ENCODE measurements around the gene ANXA6.

DNA sequence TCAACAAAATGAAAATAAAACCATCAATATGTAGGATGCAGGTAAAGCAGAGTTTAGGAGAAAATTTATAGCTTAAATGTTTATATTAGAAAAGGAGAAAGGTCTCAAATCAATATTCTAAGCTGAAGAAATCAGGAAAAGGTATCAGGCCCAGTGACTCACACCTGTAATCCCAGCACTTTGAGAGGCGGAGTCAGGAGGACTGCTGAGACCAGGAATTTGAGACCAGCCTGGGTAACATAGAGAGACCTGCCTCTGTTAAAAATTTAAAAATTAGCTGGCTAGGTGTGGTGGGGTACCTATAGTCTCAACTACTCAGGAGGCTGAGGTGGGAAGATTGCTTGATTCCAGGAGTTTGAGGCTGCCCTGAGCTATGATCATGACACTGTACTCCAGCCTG is 34.1 kb upstream of the ANXA6 start:
- TF ChIP-seq NFIC (IDR thresholded peaks at IDR 0.05; ENCODE audit: borderline replicate concordance) (no peak), TCF12 (IDR thresholded peaks at IDR 0.05) (no peak), TAF1 (IDR thresholded peaks at IDR 0.05; ENCODE audit: borderline replicate concordance, low read depth, low read length) (no peak), RXRA (IDR thresholded peaks at IDR 0.05; ENCODE audit: borderline replicate concordance, low read depth) (no peak), SIN3A (IDR thresholded peaks at IDR 0.05; ENCODE audit: borderline replicate concordance, low read depth, low read length) (no peak), GABPA (IDR thresholded peaks at IDR 0.05; ENCODE audit: low read depth) (no peak), FOXM1 (IDR thresholded peaks at IDR 0.05; ENCODE audit: low read depth) (no peak), MXI1 (IDR thresholded peaks at IDR 0.05; ENCODE audit: low read depth, low read length) (no peak), JUND (IDR thresholded peaks at IDR 0.05) (no peak), EP300 (IDR thresholded peaks at IDR 0.05; ENCODE audit: borderline replicate concordance in 1 of 2, low read depth in 1 of 2, low read length in 1 of 2) (no peak)
- TF ChIP-seq, protein P1, sequence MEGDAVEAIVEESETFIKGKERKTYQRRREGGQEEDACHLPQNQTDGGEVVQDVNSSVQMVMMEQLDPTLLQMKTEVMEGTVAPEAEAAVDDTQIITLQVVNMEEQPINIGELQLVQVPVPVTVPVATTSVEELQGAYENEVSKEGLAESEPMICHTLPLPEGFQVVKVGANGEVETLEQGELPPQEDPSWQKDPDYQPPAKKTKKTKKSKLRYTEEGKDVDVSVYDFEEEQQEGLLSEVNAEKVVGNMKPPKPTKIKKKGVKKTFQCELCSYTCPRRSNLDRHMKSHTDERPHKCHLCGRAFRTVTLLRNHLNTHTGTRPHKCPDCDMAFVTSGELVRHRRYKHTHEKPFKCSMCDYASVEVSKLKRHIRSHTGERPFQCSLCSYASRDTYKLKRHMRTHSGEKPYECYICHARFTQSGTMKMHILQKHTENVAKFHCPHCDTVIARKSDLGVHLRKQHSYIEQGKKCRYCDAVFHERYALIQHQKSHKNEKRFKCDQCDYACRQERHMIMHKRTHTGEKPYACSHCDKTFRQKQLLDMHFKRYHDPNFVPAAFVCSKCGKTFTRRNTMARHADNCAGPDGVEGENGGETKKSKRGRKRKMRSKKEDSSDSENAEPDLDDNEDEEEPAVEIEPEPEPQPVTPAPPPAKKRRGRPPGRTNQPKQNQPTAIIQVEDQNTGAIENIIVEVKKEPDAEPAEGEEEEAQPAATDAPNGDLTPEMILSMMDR (IDR thresholded peaks at IDR 0.05), result no peak
- TF ChIP-seq, protein P2, sequence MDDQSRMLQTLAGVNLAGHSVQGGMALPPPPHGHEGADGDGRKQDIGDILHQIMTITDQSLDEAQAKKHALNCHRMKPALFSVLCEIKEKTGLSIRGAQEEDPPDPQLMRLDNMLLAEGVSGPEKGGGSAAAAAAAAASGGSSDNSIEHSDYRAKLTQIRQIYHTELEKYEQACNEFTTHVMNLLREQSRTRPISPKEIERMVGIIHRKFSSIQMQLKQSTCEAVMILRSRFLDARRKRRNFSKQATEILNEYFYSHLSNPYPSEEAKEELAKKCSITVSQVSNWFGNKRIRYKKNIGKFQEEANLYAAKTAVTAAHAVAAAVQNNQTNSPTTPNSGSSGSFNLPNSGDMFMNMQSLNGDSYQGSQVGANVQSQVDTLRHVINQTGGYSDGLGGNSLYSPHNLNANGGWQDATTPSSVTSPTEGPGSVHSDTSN (IDR thresholded peaks at IDR 0.05), result no peak
- TF ChIP-seq, protein P3, sequence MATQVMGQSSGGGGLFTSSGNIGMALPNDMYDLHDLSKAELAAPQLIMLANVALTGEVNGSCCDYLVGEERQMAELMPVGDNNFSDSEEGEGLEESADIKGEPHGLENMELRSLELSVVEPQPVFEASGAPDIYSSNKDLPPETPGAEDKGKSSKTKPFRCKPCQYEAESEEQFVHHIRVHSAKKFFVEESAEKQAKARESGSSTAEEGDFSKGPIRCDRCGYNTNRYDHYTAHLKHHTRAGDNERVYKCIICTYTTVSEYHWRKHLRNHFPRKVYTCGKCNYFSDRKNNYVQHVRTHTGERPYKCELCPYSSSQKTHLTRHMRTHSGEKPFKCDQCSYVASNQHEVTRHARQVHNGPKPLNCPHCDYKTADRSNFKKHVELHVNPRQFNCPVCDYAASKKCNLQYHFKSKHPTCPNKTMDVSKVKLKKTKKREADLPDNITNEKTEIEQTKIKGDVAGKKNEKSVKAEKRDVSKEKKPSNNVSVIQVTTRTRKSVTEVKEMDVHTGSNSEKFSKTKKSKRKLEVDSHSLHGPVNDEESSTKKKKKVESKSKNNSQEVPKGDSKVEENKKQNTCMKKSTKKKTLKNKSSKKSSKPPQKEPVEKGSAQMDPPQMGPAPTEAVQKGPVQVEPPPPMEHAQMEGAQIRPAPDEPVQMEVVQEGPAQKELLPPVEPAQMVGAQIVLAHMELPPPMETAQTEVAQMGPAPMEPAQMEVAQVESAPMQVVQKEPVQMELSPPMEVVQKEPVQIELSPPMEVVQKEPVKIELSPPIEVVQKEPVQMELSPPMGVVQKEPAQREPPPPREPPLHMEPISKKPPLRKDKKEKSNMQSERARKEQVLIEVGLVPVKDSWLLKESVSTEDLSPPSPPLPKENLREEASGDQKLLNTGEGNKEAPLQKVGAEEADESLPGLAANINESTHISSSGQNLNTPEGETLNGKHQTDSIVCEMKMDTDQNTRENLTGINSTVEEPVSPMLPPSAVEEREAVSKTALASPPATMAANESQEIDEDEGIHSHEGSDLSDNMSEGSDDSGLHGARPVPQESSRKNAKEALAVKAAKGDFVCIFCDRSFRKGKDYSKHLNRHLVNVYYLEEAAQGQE (IDR thresholded peaks at IDR 0.05; ENCODE audit: low read depth, low read length), result no peak

Measured in SK-N-SH (cell line).